SK-N-SH (cell line): Measurements from ENCODE around the gene ANGPTL7. TPM values are rescaled to one million over a fixed set of nuclear protein-coding genes. Genes with fewer than 3 reads are reported as not detected.

Experiments
- CTCF ChIA-PET: fragments of 300-600, 350-600 bp; formaldehyde crosslinking; extraction: SDS; loops from one replicate; lab custom pipeline; 2021; lab: Yijun Ruan, JAX
- POLR2A ChIA-PET: fragments of 350-600 bp; sonication (Branson Sonifier 250); formaldehyde crosslinking; extraction: SDS; loops from one replicate; lab custom pipeline; 2020; ENCODE audit warnings: antibody characterized with exemption, inconsistent platforms; lab: Yijun Ruan, JAX
- DNase-seq: peaks from one replicate; pipeline ENCODE4 v3.0.0; 2012
- H2AFZ ChIP-seq: fragments of 200-600 bp; sonication (generic); 2 replicates; pipeline ENCODE4 v1.8.1; 2016; ENCODE audit warnings: antibody characterized with exemption, mild to moderate bottlenecking, low read depth
- H3F3A ChIP-seq: fragments of 200-600 bp; sonication (generic); replicated peaks from 2 replicates; pipeline ENCODE3; 2016; ENCODE audit warnings: antibody characterized with exemption, mild to moderate bottlenecking; ENCODE audit not compliant: insufficient read depth
- H3K27ac ChIP-seq, 2 experiments: fragments of 200-500 bp in 1 of 2; fragments of 200-600 bp in 1 of 2; sonication (Bioruptor generic) in 1 of 2; sonication (generic), shearing (Covaris generic) in 1 of 2; 2 replicates each; pipeline versions ENCODE4 v1.5.1 to v1.6.1; 2014 to 2016; ENCODE audit warnings: low read depth in 2 of 2, inconsistent platforms in 1 of 2, low read length in 1 of 2, mild to moderate bottlenecking in 1 of 2, mixed read lengths in 1 of 2
- H3K27me3 ChIP-seq: fragments of 200-600 bp; sonication (generic), shearing (Covaris generic); 2 replicates; pipeline ENCODE4 v1.6.1; 2016; ENCODE audit warnings: mixed run types; ENCODE audit not compliant: insufficient read depth
- H3K36me3 ChIP-seq, 2 experiments: fragments of 200-500 bp in 1 of 2; fragments of 200-600 bp in 1 of 2; sonication (Bioruptor generic) in 1 of 2; sonication (generic) in 1 of 2; replicated peaks in 1 of 2; 2 replicates each; pipeline versions ENCODE3 to v1.5.1; 2014 to 2016; ENCODE audit warnings: low read length in 1 of 2, mild to moderate bottlenecking in 1 of 2; ENCODE audit not compliant: insufficient read depth in 2 of 2, control insufficient read depth in 1 of 2
- H3K4me1 ChIP-seq, 2 experiments: fragments of 200-500 bp in 1 of 2; fragments of 200-600 bp in 1 of 2; sonication (Bioruptor generic) in 1 of 2; sonication (generic), shearing (Covaris generic) in 1 of 2; 2 replicates each; pipeline versions ENCODE4 v1.5.1 to v1.6.1; 2014 to 2016; ENCODE audit warnings: low read depth in 1 of 2, low read length in 1 of 2, mixed run types in 1 of 2; ENCODE audit not compliant: insufficient read depth in 2 of 2, control insufficient read depth in 1 of 2
- H3K4me2 ChIP-seq: fragments of 200-600 bp; sonication (generic), shearing (Covaris generic); 2 replicates; pipeline ENCODE4 v1.6.1; 2017; ENCODE audit warnings: mixed run types
- H3K4me3 ChIP-seq, 2 experiments: fragments of 200-500 bp in 1 of 2; fragments of 200-600 bp in 1 of 2; sonication (Bioruptor generic) in 1 of 2; sonication (generic), shearing (Covaris generic) in 1 of 2; 2 replicates each; pipeline versions ENCODE4 v1.5.1 to v1.8.1; 2014 to 2016; ENCODE audit warnings: low read depth in 2 of 2, inconsistent platforms in 1 of 2, low read length in 1 of 2, mild to moderate bottlenecking in 1 of 2, mixed read lengths in 1 of 2, moderate library complexity in 1 of 2
- H3K79me2 ChIP-seq: fragments of 200-600 bp; sonication (generic); 2 replicates; pipeline ENCODE4 v1.8.1; 2017; ENCODE audit warnings: mild to moderate bottlenecking; ENCODE audit not compliant: insufficient read depth
- H3K9ac ChIP-seq: fragments of 200-600 bp; sonication (generic); 2 replicates; pipeline ENCODE4 v1.6.1; 2017; ENCODE audit warnings: mixed run types
- H3K9me2 ChIP-seq: fragments of 200-600 bp; sonication (generic); 2 replicates; pipeline ENCODE4 v1.6.1; 2017; ENCODE audit warnings: mixed run types
- H3K9me3 ChIP-seq: fragments of 200-600 bp; sonication (generic); 2 replicates; pipeline ENCODE4 v1.6.1; 2017; ENCODE audit warnings: mixed run types, mild to moderate bottlenecking, moderate library complexity
- H4K20me1 ChIP-seq: fragments of 200-600 bp; sonication (generic); 2 replicates; pipeline ENCODE4 v1.6.1; 2017; ENCODE audit warnings: mild to moderate bottlenecking, mixed run types; ENCODE audit not compliant: insufficient read depth
- EZH2phosphoT487 ChIP-seq: fragments of 200-600 bp; sonication (generic); IDR thresholded peaks from 2 replicates; pipeline ENCODE4 v1.6.1; 2017; ENCODE audit warnings: low read depth, mixed run types, mild to moderate bottlenecking, antibody characterized with exemption, moderate library complexity, borderline replicate concordance
- FOSL2 ChIP-seq: IDR thresholded peaks from 2 replicates; pipeline ENCODE4 v1.4.0; 2012; ENCODE audit warnings: low read depth, mild to moderate bottlenecking, moderate library complexity, borderline replicate concordance
- MXI1 ChIP-seq: IDR thresholded peaks from 2 replicates; pipeline ENCODE4 v1.6.1; 2012; ENCODE audit warnings: mild to moderate bottlenecking, low read depth, low read length, improper control_type of control experiment
- NFIC ChIP-seq: IDR thresholded peaks from 2 replicates; pipeline ENCODE4 v1.4.0; 2012; ENCODE audit warnings: borderline replicate concordance
- REST ChIP-seq: IDR thresholded peaks from 2 replicates; pipeline ENCODE4 v1.6.1; 2012; ENCODE audit warnings: mild to moderate bottlenecking, low read depth, low read length, moderate library complexity
- RFX5 ChIP-seq: IDR thresholded peaks from 2 replicates; pipeline ENCODE4 v1.6.1; 2012; ENCODE audit warnings: mild to moderate bottlenecking, improper control_type of control experiment, low read length
- SIN3A ChIP-seq: IDR thresholded peaks from 2 replicates; pipeline ENCODE4 v1.6.1; 2012; ENCODE audit warnings: low read depth, mild to moderate bottlenecking, low read length, moderate library complexity, borderline replicate concordance
- SMC3 ChIP-seq: IDR thresholded peaks from 2 replicates; pipeline ENCODE4 v1.6.1; 2012; ENCODE audit warnings: low read depth, low read length, improper control_type of control experiment
- YY1 ChIP-seq: IDR thresholded peaks from 2 replicates; pipeline ENCODE4 v1.4.0; 2012; ENCODE audit warnings: low read depth, mild to moderate bottlenecking
- WGBS: methylation state at CpG from one replicate; pipeline ENCODE4 v1.1.6; 2017; ENCODE audit warnings: low lambda C conversion rate; 5-methylcytosine and 5-hydroxymethylcytosine counted together
- polyA plus RNA-seq, 3 experiments: library from polyadenylated mRNA; depleted of rRNA; stranded (reverse); fragments of >200 nt; gene quantifications; 2 replicates each; pipeline ENCODE4 v1.2.3, GENCODE V29; 2012
- small RNA-seq, 7 experiments: library from RNA; depleted of rRNA; stranded (forward); fragments of <200 nt; gene quantifications; one replicate each; pipeline ENCODE3, GENCODE V24; 2012

ANGPTL7 gene
- polyA plus RNA-seq, 1 of the 3 experiments (the other 2 are of a cell fraction) = 0.08 TPM

DNA sequence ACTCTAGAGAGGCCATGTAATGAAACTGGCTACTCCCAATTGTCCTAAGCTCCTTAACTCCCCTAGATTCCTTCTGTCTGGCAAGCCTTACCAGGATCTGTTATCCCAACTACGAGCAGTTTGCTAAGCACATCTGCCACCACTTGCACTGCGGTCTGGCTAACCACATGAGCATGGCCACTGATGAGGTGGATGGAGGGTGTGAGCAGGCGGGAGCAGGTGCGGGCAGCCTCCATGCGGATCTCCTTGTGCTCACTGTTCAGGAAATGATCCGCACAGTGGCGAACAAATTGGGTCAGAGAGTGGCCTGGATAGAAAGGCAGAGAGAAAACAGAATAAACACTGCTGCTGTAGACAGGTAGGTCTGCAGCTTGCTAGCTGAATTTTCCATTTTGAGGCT lies 49.2 kb downstream of the ANGPTL7 start (continued):
- no peak for TF ChIP-seq REST

DNA sequence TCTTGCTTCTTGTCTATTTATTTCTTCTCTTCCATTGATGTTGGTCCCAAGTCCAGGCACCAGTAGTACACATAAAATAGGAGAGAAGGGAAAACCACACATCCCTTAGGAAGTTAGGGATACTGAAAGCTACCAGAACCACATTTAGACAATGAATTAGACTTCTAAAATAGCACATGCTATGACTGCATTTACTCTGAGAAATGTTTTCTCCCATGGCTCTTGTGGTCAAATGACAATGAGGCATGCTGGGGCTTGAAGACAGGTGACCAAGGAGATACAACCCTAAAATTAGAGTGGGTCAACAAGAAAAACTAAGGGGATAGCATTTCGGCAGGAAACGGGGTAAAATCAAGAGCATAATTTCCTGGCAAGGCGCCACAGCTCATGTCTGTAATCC lies 56.1 kb downstream of the ANGPTL7 start:
- no peak overlapping the region for H3K9ac ChIP-seq
- no peak overlapping the region for H3K27ac ChIP-seq
- no peak for DNase-seq
- ChIA-PET CTCF (interaction anchor here (1.0 to 9.4 kb wide), 2 partner anchors 12 to 397 kb away, joined by 3 to 153 read pairs; no protein-coding TSS in a partner anchor), POLR2A (interaction anchor here (1.2 kb wide), 1 partner anchor 17 kb away, joined by 3 read pairs; the partner anchor contains the start of gene MTOR)
- H4K20me1 ChIP-seq = no peaks in the 10 kb centered on the region
- H3K4me1 ChIP-seq = no peaks in the 10 kb centered on the region
- no peaks in the 10 kb centered on the region for H3K9me3 ChIP-seq
- H3K79me2 ChIP-seq = no peaks in the 10 kb centered on the region
- WGBS = 96% methylated on average over 3 of the region's 3 CpGs
- no peak overlapping the region for H3K4me2 ChIP-seq
- no peak overlapping the region for H3K4me3 ChIP-seq
- no peaks in the 10 kb centered on the region for H3K27me3 ChIP-seq
- H3K9me2 ChIP-seq = no peaks in the 10 kb centered on the region
- no peak overlapping the region for H2AFZ ChIP-seq
- H3F3A ChIP-seq = peaks cover 6% of the 10 kb centered on the region
- H3K36me3 ChIP-seq = peaks cover 25 to 51% of the 10 kb centered on the region in 2 experiments
- TF ChIP-seq EZH2phosphoT487 (no peak), YY1 (no peak), NFIC (no peak), SMC3 (no peak), FOSL2 (no peak), MXI1 (no peak), RFX5 (no peak), SIN3A (no peak)

Small RNA genes lying within 50 kb of the gene (small RNA-seq; reads per million reads assigned to genes)
- gene RNU6-291P (0 to 0.10 (median 0) reads per million in 7 experiments), gene RNU6-537P (0.06 to 5.7 (median 0.96) reads per million in 7 experiments), gene RPL39P6 (0 reads per million in 7 experiments)

Other genes starting within 250 kb of the ANGPTL7 start
- 156 and 207 TPM in 2 replicates for gene TARDBP, start 176.7 kb upstream of the ANGPTL7 start, polyA plus RNA-seq (2012; rRNA removed)
- gene MASP2, start 142.1 kb upstream of the ANGPTL7 start, polyA plus RNA-seq (2012; rRNA removed) = not detected in 2 replicates
- 60.9 and 105 TPM in 2 replicates for gene SRM, start 129.3 kb upstream of the ANGPTL7 start, polyA plus RNA-seq (2012; rRNA removed)
- gene EXOSC10, start 89.5 kb upstream of the ANGPTL7 start, polyA plus RNA-seq (2012; rRNA removed) = 62.5 and 79.8 TPM in 2 replicates
- 20.9 and 26.4 TPM in 2 replicates for gene MTOR, start 73.2 kb downstream of the ANGPTL7 start, polyA plus RNA-seq (2012; rRNA removed)
- gene UBIAD1, start 83.8 kb downstream of the ANGPTL7 start, polyA plus RNA-seq (2012; rRNA removed) = 13.7 and 15.7 TPM in 2 replicates